Loucy (cell line): Measurements from ENCODE around the gene MUC5AC.

Experiments used
- CTCF ChIP-seq: fragments of 200-600 bp; sonication (generic); conservative IDR thresholded peaks from 2 replicates; pipeline ENCODE4 v1.5.1; 2014; ENCODE audit warnings: mild to moderate bottlenecking, antibody characterized with exemption, low read length
- EZH2phosphoT487 ChIP-seq: fragments of 200-600 bp; IDR thresholded peaks from 2 replicates; pipeline ENCODE4 v1.6.1; 2018; ENCODE audit warnings: antibody characterized with exemption, mild to moderate bottlenecking, moderate library complexity, borderline replicate concordance

- TF ChIP-seq CTCF, result no peak
- no peak for TF ChIP-seq EZH2phosphoT487
Measured at GRCh38 chr11:1211838-1212237, 54.1 kb downstream of the MUC5AC start.
